ENCODE data around the gene BTNL9. TPM values are rescaled to one million over a fixed set of nuclear protein-coding genes. Genes with fewer than 3 reads are reported as not detected.
A peak's percentile ranks its signal among the peaks of the same experiment; 100 is the strongest.

The BTNL9 gene
- total and polyA plus RNA-seq, 9 of the 15 experiments (the other 6 are each of a cell fraction or from before 2014, with no cell fraction given): 3.7 to 86.7 (median 29.4) TPM

- TF ChIP-seq ZBTB2 (IDR thresholded peaks at IDR 0.05) (0 out of 2 replicates have a peak, but pooled peaks have one; percentile 35), BRD9 (IDR thresholded peaks at IDR 0.05; ENCODE audit: low read depth, partially characterized antibody) (no peak), HDGF (IDR thresholded peaks at IDR 0.05) (no peak), TRIM28 (IDR thresholded peaks at IDR 0.05) (no peak), SETDB1 (IDR thresholded peaks at IDR 0.05; ENCODE audit: low read length) (no peak), GABPB2 (CRISPR knock-in tag; conservative IDR thresholded peaks at IDR 0.05) (no peak), IRF1 (CRISPR knock-in tag; IDR thresholded peaks at IDR 0.05; ENCODE audit: borderline replicate concordance) (no peak), ZBTB9 (CRISPR knock-in tag; IDR thresholded peaks at IDR 0.05) (no peak), POLR2AphosphoS5 (IDR thresholded peaks at IDR 0.05; ENCODE audit: control insufficient read depth, insufficient read depth, low read depth, low read length) (peak; percentile 66; the same call in 1 of the 2 replicates), TSHZ1 (CRISPR knock-in tag; IDR thresholded peaks at IDR 0.05) (no peak), PRMT5 (CRISPR knock-in tag; IDR thresholded peaks at IDR 0.05) (no peak), ZNF583 (CRISPR knock-in tag; IDR thresholded peaks at IDR 0.05) (no peak), ELF4 (CRISPR knock-in tag; IDR thresholded peaks at IDR 0.05) (no peak), FOSL1 (tag; conservative IDR thresholded peaks at IDR 0.05) (no peak), ATF7 (IDR thresholded peaks at IDR 0.05) (no peak), HMGN3 (IDR thresholded peaks at IDR 0.05; ENCODE audit: borderline replicate concordance, extremely low read depth, insufficient read length, low read depth, low read length) (no peak), TEAD4 (IDR thresholded peaks at IDR 0.05; ENCODE audit: low read length) (peak; percentile 88), TEAD4 (CRISPR knock-in tag; IDR thresholded peaks at IDR 0.05; ENCODE audit: borderline replicate concordance) (no peak), ZNF785 (CRISPR knock-in tag; IDR thresholded peaks at IDR 0.05) (no peak), CREM (IDR thresholded peaks at IDR 0.05; ENCODE audit: low read depth) (peak; percentile 77), ZNF780A (CRISPR knock-in tag; IDR thresholded peaks at IDR 0.05) (no peak), EP400 (IDR thresholded peaks at IDR 0.05) (no peak)
- TF ChIP-seq, protein P1, sequence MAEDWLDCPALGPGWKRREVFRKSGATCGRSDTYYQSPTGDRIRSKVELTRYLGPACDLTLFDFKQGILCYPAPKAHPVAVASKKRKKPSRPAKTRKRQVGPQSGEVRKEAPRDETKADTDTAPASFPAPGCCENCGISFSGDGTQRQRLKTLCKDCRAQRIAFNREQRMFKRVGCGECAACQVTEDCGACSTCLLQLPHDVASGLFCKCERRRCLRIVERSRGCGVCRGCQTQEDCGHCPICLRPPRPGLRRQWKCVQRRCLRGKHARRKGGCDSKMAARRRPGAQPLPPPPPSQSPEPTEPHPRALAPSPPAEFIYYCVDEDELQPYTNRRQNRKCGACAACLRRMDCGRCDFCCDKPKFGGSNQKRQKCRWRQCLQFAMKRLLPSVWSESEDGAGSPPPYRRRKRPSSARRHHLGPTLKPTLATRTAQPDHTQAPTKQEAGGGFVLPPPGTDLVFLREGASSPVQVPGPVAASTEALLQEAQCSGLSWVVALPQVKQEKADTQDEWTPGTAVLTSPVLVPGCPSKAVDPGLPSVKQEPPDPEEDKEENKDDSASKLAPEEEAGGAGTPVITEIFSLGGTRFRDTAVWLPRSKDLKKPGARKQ (CRISPR knock-in tag; IDR thresholded peaks at IDR 0.05): no peak
Observed at GRCh38 chr5:181107699-181108098, 67.6 kb downstream of the BTNL9 start (continued).
